K562 (cell line): Measurements from ENCODE around the gene OR4D9. TPM values are rescaled to one million over a fixed set of nuclear protein-coding genes. Genes with fewer than 3 reads are reported as not detected.

Source experiments
- BMI1 ChIP-seq: fragments of 150-350 bp; IDR thresholded peaks from 2 replicates; pipeline ENCODE4 v1.6.1; 2014; ENCODE audit warnings: low read length
- CBFA2T2 ChIP-seq: fragments of 450-650 bp; conservative IDR thresholded peaks from 2 replicates; pipeline ENCODE4 v1.6.1; 2017; ENCODE audit warnings: mild to moderate bottlenecking
- CBFB ChIP-seq: sonication (generic); formaldehyde crosslinking; IDR thresholded peaks from 2 replicates; pipeline ENCODE4 v1.4.0; 2020; ENCODE audit warnings: mild to moderate bottlenecking, missing genetic modification reagents
- CBX2 ChIP-seq: fragments of 200-600 bp; sonication (generic); IDR thresholded peaks from one replicate; pipeline ENCODE4 v1.6.1; 2012; ENCODE audit warnings: mild to moderate bottlenecking, low read length, inconsistent platforms; ENCODE audit not compliant: insufficient read depth, poor library complexity, severe bottlenecking
- CREB5 ChIP-seq: fragments of 250-450 bp; sonication (Bioruptor Pico); IDR thresholded peaks from 2 replicates; pipeline ENCODE4 v1.5.0; 2020; ENCODE audit warnings: mild to moderate bottlenecking
- ERF ChIP-seq: fragments of 450-650 bp; formaldehyde crosslinking; IDR thresholded peaks from 2 replicates; pipeline ENCODE4 v1.4.0; 2020; ENCODE audit warnings: mild to moderate bottlenecking, mixed read lengths
- GATA2 ChIP-seq: sonication (generic); formaldehyde crosslinking; IDR thresholded peaks from 2 replicates; pipeline ENCODE4 v1.4.0; 2020; ENCODE audit warnings: mild to moderate bottlenecking, missing genetic modification reagents
- HDAC1 ChIP-seq, 2 experiments: fragments of 450-650 bp; IDR thresholded peaks; 2 replicates each; pipeline ENCODE4 v1.6.1; 2016 to 2017; ENCODE audit warnings: inconsistent platforms in 1 of 2, mild to moderate bottlenecking in 1 of 2, moderate library complexity in 1 of 2
- JUN ChIP-seq, 2 experiments: sonication (generic) in 1 of 2; formaldehyde crosslinking in 1 of 2; IDR thresholded peaks; 2 replicates each; pipeline versions ENCODE4 v1.6.1 to v1.8.0; 2012 to 2022; ENCODE audit warnings: borderline replicate concordance in 2 of 2, mild to moderate bottlenecking in 2 of 2, improper control_type of control experiment in 1 of 2, low read depth in 1 of 2, low read length in 1 of 2, missing genetic modification reagents in 1 of 2
- KDM4B ChIP-seq, 2 experiments: fragments of 450-650 bp in 1 of 2; sonication (generic) in 1 of 2; IDR thresholded peaks; 2 replicates each; pipeline ENCODE4 v1.6.1; 2016 to 2017; ENCODE audit warnings: borderline replicate concordance in 2 of 2, antibody characterized with exemption in 1 of 2, low read depth in 1 of 2, mild to moderate bottlenecking in 1 of 2
- MXD1 ChIP-seq: fragments of 250-450 bp; sonication (Bioruptor Pico); IDR thresholded peaks from 2 replicates; pipeline ENCODE4 v1.8.0; 2021; ENCODE audit warnings: borderline replicate concordance, mild to moderate bottlenecking, moderate library complexity; ENCODE audit not compliant: poor library complexity, severe bottlenecking
- NCOA1 ChIP-seq: fragments of 450-650 bp; IDR thresholded peaks from 2 replicates; pipeline ENCODE4 v1.6.1; 2016; ENCODE audit warnings: low read depth
- NELFE ChIP-seq: IDR thresholded peaks from 2 replicates; pipeline ENCODE4 v1.6.1; 2011; ENCODE audit warnings: mild to moderate bottlenecking; ENCODE audit not compliant: insufficient read depth, insufficient read length
- PHF21A ChIP-seq: fragments of 450-650 bp; IDR thresholded peaks from 2 replicates; pipeline ENCODE4 v1.6.1; 2017; ENCODE audit warnings: low read depth, borderline replicate concordance
- RBM15 ChIP-seq: fragments of 200-400 bp; formaldehyde crosslinking; IDR thresholded peaks from 2 replicates; pipeline ENCODE4 v1.6.1; 2018; ENCODE audit warnings: mild to moderate bottlenecking, low read length, moderate library complexity; ENCODE audit not compliant: insufficient read depth
- RFX7 ChIP-seq: fragments of 250-450 bp; sonication (Bioruptor Pico); IDR thresholded peaks from 2 replicates; pipeline ENCODE4 v1.5.1; 2021; ENCODE audit warnings: mild to moderate bottlenecking
- SIRT6 ChIP-seq: IDR thresholded peaks from one replicate; pipeline ENCODE4 v1.6.1; 2012; ENCODE audit warnings: low read depth, mild to moderate bottlenecking, control low read depth, inconsistent platforms, low read length, moderate library complexity
- STAG1 ChIP-seq: sonication (generic); formaldehyde crosslinking; IDR thresholded peaks from 2 replicates; pipeline ENCODE4 v1.5.0; 2020; ENCODE audit warnings: missing genetic modification reagents, borderline replicate concordance
- STAT5A ChIP-seq: IDR thresholded peaks from 2 replicates; pipeline ENCODE4 v1.6.1; 2012; ENCODE audit warnings: low read length, inconsistent platforms, borderline replicate concordance
- TBP ChIP-seq: optimal IDR thresholded peaks from 2 replicates; pipeline ENCODE3; 2011; ENCODE audit warnings: low read depth, low read length, improper control_type of control experiment
- TEAD1 ChIP-seq, 2 experiments: fragments of 450-650 bp in 1 of 2; sonication (generic) in 1 of 2; formaldehyde crosslinking; IDR thresholded peaks; 2 replicates each; pipeline versions ENCODE4 v1.4.0 to v1.8.0; 2020 to 2022; ENCODE audit warnings: mild to moderate bottlenecking in 2 of 2, missing genetic modification reagents in 1 of 2
- TSHZ1 ChIP-seq: fragments of 250-450 bp; sonication (Bioruptor Pico); IDR thresholded peaks from 2 replicates; pipeline ENCODE4 v1.4.0; 2020; ENCODE audit warnings: mild to moderate bottlenecking, moderate library complexity
- ZNF436 ChIP-seq: fragments of 250-450, 450-650 bp; sonication (Bioruptor Pico); formaldehyde crosslinking; IDR thresholded peaks from 2 replicates; pipeline ENCODE4 v1.7.0; 2020; ENCODE audit warnings: mild to moderate bottlenecking
- ZNF589 ChIP-seq: fragments of 200-800 bp; sonication (Bioruptor generic); IDR thresholded peaks from 2 replicates; pipeline ENCODE4 v1.6.1; 2016; ENCODE audit warnings: low read depth, missing genetic modification characterization, missing compliant biosample characterization
- polyA plus RNA-seq, 8 experiments: library from polyadenylated mRNA; depleted of rRNA in 4 of 8; stranded (reverse) in 5 of 8; unstranded in 3 of 8; fragments of >200 nt; fragmentation: Nextera tagmentation in 2 of 8; fragmentation: Illumina TruSeq in 1 of 8; extraction: Ambion mirVana in 2 of 8; extraction: Trizol in 1 of 8; gene quantifications; 2 replicates each; pipeline versions ENCODE4 v1.2.1 to v1.2.3, GENCODE V29; 2011 to 2014; ENCODE audit warnings: inconsistent platforms in 1 of 8, missing spikeins in 1 of 8
- total RNA-seq, 7 experiments: library from RNA; depleted of rRNA in 6 of 7; stranded (reverse); fragments of >200 nt in 6 of 7; fragmentation: Illumina TruSeq in 2 of 7; extraction: Trizol in 2 of 7; gene quantifications; 2 replicates each; pipeline versions ENCODE4 v1.2.1 to v1.2.3, GENCODE V29; 2011 to 2021; ENCODE audit warnings: low replicate concordance in 1 of 7

OR4D9 gene
- total and polyA plus RNA-seq, 9 of the 15 experiments (the other 6 are each of a cell fraction or from before 2014, with no cell fraction given): not detected

- no peak for TF ChIP-seq GATA2 (CRISPR knock-in tag)
- 0 out of 2 replicates have a peak, but pooled peaks have one; percentile 30 for TF ChIP-seq CREB5 (CRISPR knock-in tag)
- no peak for TF ChIP-seq KDM4B (IDR thresholded peaks at IDR 0.05; ENCODE audit: borderline replicate concordance in 2 of 2, low read depth in 1 of 2)
- peak; percentile 100 for TF ChIP-seq TBP
- TF ChIP-seq TEAD1 (CRISPR knock-in tag; IDR thresholded peaks at IDR 0.05): 0 out of 4 replicates have a peak, but pooled peaks of 1 of the 2 experiments have one; percentile 26
- TF ChIP-seq ZNF589 (CRISPR knock-in tag): peak; percentile 1; the same call in 1 of the 2 replicates
- TF ChIP-seq SIRT6: no peak
- TF ChIP-seq BMI1: no peak
- TF ChIP-seq TSHZ1 (CRISPR knock-in tag): no peak
- TF ChIP-seq NELFE: no peak
- no peak for TF ChIP-seq JUN (IDR thresholded peaks at IDR 0.05; ENCODE audit: borderline replicate concordance, low read depth, low read length)
- TF ChIP-seq JUN (CRISPR knock-in tag; IDR thresholded peaks at IDR 0.05; ENCODE audit: borderline replicate concordance): 0 out of 2 replicates have a peak, but pooled peaks have one; percentile 66
- TF ChIP-seq CBX2: no peak
- TF ChIP-seq STAG1 (CRISPR knock-in tag): no peak
- no peak for TF ChIP-seq CBFA2T2
- TF ChIP-seq ERF (CRISPR knock-in tag): no peak
- TF ChIP-seq HDAC1 (IDR thresholded peaks at IDR 0.05): peak in 1 of 2 experiments; percentile 99; a peak in 2 of 4 replicates
- TF ChIP-seq PHF21A: peak; percentile 39; the same call in 1 of the 2 replicates
- TF ChIP-seq STAT5A: peak; percentile 21; the same call in 1 of the 2 replicates
- 0 out of 2 replicates have a peak, but pooled peaks have one; percentile 13 for TF ChIP-seq NCOA1
- TF ChIP-seq RBM15: no peak
- no peak for TF ChIP-seq MXD1 (CRISPR knock-in tag)
- no peak for TF ChIP-seq CBFB
- 0 out of 2 replicates have a peak, but pooled peaks have one; percentile 1 for TF ChIP-seq ZNF436
- TF ChIP-seq RFX7: no peak
These were observed 49.0 kb downstream of the OR4D9 start (continued) for GRCh38 chr11:59560290-59560701.
